ENCODE data around the gene TMEM50B. TPM values are rescaled to one million over a fixed set of nuclear protein-coding genes. Genes with fewer than 3 reads are reported as not detected.

TMEM50B gene
- total RNA-seq, 4 donors from 2014 or later, result 64.4 to 116 (median 94.7) TPM

GRCh38 chr21:33406493-33406892, 73.3 kb downstream of the TMEM50B start:
- Histone ChIP-seq H3K27me3 (no peaks in the 10 kb centered on the region), H3K4me1 (peaks cover 0 to 39% (median 11%) of the 10 kb centered on the region in 4 donors), H3K27ac (peak overlapping the region in 1 of 4 donors; percentile 98), H3K9me3 (no peaks in the 10 kb centered on the region), H3K36me3 (peaks cover 0 to 11% (median 0%) of the 10 kb centered on the region in 3 donors), H3K4me3 (peak overlapping the region in 1 of 4 donors; percentile 25)
- no peak for DNase-seq
- TF ChIP-seq, protein P1, sequence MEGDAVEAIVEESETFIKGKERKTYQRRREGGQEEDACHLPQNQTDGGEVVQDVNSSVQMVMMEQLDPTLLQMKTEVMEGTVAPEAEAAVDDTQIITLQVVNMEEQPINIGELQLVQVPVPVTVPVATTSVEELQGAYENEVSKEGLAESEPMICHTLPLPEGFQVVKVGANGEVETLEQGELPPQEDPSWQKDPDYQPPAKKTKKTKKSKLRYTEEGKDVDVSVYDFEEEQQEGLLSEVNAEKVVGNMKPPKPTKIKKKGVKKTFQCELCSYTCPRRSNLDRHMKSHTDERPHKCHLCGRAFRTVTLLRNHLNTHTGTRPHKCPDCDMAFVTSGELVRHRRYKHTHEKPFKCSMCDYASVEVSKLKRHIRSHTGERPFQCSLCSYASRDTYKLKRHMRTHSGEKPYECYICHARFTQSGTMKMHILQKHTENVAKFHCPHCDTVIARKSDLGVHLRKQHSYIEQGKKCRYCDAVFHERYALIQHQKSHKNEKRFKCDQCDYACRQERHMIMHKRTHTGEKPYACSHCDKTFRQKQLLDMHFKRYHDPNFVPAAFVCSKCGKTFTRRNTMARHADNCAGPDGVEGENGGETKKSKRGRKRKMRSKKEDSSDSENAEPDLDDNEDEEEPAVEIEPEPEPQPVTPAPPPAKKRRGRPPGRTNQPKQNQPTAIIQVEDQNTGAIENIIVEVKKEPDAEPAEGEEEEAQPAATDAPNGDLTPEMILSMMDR (IDR thresholded peaks at IDR 0.05), result no peak
- no peak for TF ChIP-seq POLR2A (IDR thresholded peaks at IDR 0.05)

DNA sequence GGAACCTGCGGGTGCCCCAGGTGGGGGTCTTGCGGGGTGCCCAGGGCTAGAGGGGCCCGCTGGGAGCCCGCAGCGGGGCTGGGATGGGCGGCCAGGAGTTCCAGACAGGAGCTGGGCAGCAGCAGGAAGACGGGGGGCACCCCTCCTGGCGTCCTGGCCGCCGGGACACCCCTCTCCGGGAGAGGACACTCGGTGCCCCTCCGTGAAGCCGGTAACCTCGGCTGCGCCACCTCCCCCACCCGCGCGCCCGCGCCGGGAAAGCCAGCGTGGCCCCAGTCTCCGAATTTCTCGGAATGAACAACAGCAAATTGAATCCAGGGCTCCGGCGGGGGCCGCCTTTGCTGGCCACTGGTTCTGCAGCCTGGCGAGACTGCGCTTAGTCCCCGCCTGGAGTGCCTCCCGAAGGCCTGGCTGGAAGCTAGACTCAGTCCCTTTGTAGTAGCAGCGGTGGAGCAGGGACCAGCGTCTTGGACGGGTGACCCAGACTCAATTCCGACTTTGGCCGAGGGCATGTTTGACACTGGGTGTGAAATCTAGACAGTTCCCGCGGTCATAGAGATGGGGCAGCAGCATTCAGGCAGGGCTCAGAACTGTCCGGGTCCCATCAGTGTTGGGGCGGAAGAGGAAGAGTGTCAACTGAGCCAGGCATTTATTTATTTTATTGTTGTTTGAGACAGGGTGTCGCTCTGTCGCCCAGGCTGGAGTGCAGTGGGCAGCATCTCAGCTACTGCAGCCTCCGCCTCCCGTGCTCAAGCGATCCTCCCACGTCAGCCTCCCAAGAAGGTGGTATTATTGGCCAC, 75.8 kb downstream of the TMEM50B start:
- H3K36me3 ChIP-seq, result no peaks in the 10 kb centered on the region
- H3K9me3 ChIP-seq, result no peaks in the 10 kb centered on the region
- peaks cover 0 to 36% (median 11%) of the 10 kb centered on the region in 4 donors for H3K4me1 ChIP-seq
- peak overlapping the region; percentile 96 to 99 (median 98) for H3K27ac ChIP-seq
- peak overlapping the region; percentile 85 to 97 (median 94) for H3K4me3 ChIP-seq
- no peaks in the 10 kb centered on the region for H3K27me3 ChIP-seq
- TF ChIP-seq, protein P1 (IDR thresholded peaks at IDR 0.05), result peak in 2 of 6 experiments; percentile 4 to 12
- peak; percentile 63 to 64 for TF ChIP-seq POLR2A (IDR thresholded peaks at IDR 0.05)
- DNase-seq, result peak; percentile 61 to 81 (median 79)

GRCh38 chr21:33403128-33403785, 76.5 kb downstream of the TMEM50B start, which contains the start of gene IFNGR2:
Gene IFNGR2, plus strand, starts transcription at chr21:33403413. Its CDS starts 131 bp downstream, at chr21:33403544.
- peak; percentile 48 to 69 (median 68) for DNase-seq
- TF ChIP-seq, protein P1 (IDR thresholded peaks at IDR 0.05), result no peak
- TF ChIP-seq POLR2A (IDR thresholded peaks at IDR 0.05), result peak in 1 of 2 donors; percentile 24
- peak within 1 kb of the TSS; percentile 85 to 97 (median 94) for H3K4me3 ChIP-seq
- peaks cover 0 to 35% (median 11%) of the 10 kb centered on the region in 4 donors for H3K4me1 ChIP-seq
- H3K27ac ChIP-seq, result peak within 1 kb of the TSS; percentile 96 to 99 (median 98)
- H3K36me3 ChIP-seq, result no peaks in the 10 kb centered on the region
- H3K9me3 ChIP-seq, result no peaks in the 10 kb centered on the region
- H3K27me3 ChIP-seq, result no peaks in the 10 kb centered on the region

- Histone ChIP-seq H3K36me3 (no peaks in the 10 kb centered on the region), H3K4me3 (peak overlapping the region; percentile 85 to 97 (median 94))
- DNase-seq, result peak; percentile 50 to 78 (median 63)
Observed at GRCh38 chr21:33402001-33402979, 77.5 kb downstream of the TMEM50B start.

More at GRCh38 chr21:33402001-33402979, 77.5 kb downstream of the TMEM50B start:
- H3K4me1 ChIP-seq, result peaks cover 0 to 29% (median 9%) of the 10 kb centered on the region in 4 donors
- peak overlapping the region; percentile 96 to 99 (median 98) for H3K27ac ChIP-seq
- H3K9me3 ChIP-seq, result no peaks in the 10 kb centered on the region
- H3K27me3 ChIP-seq, result no peaks in the 10 kb centered on the region
- peak in 1 of 2 donors; percentile 32 for TF ChIP-seq POLR2A (IDR thresholded peaks at IDR 0.05)
- TF ChIP-seq, protein P1 (IDR thresholded peaks at IDR 0.05), result no peak
